Esophagus squamous epithelium (tissue), 5 donors: ENCODE results near the gene CTNNA3. TPM values are rescaled to one million over a fixed set of nuclear protein-coding genes. Genes with fewer than 3 reads are reported as not detected.

Source experiments
- DNase-seq: peaks from one replicate; lab custom pipeline; 2025; lab: John Stamatoyannopoulos, UW
- H3K27ac ChIP-seq, 4 donors: fragments of 200-600 bp; sonication (generic); one replicate each; pipeline ENCODE4 v1.5.1; 2016 to 2019; ENCODE audit warnings: mild to moderate bottlenecking in 1 of 4
- H3K27me3 ChIP-seq, 4 donors: fragments of 200-600 bp; sonication (generic); 1 replicate in 3 of 4; 2 replicates in 1 of 4; pipeline versions ENCODE4 v1.5.1 to v1.6.0; 2017 to 2021; ENCODE audit warnings: antibody characterized with exemption in 1 of 4
- H3K36me3 ChIP-seq, 3 donors: fragments of 200-600 bp; sonication (generic); one replicate each; pipeline ENCODE4 v1.5.1; 2016 to 2019
- H3K4me1 ChIP-seq, 3 donors: fragments of 200-600 bp; sonication (generic); one replicate each; pipeline ENCODE4 v1.5.1; 2017 to 2019
- H3K4me3 ChIP-seq, 4 donors: fragments of 200-600 bp; sonication (generic); 1 replicate in 3 of 4; 2 replicates in 1 of 4; pipeline ENCODE4 v1.5.1; 2016 to 2019; ENCODE audit warnings: mild to moderate bottlenecking in 2 of 4, moderate library complexity in 1 of 4
- H3K9me3 ChIP-seq, 3 donors: fragments of 200-600 bp; sonication (generic); one replicate each; pipeline ENCODE4 v1.5.1; 2016 to 2019
- CTCF ChIP-seq, 6 experiments: fragments of 450-650 bp in 4 of 6; fragments of 200-600 bp in 2 of 6; sonication (generic) in 2 of 6; IDR thresholded peaks; one replicate each; pipeline ENCODE4 v1.5.1; 2016 to 2019; ENCODE audit warnings: antibody characterized with exemption in 6 of 6, mild to moderate bottlenecking in 4 of 6, moderate library complexity in 4 of 6
- POLR2A ChIP-seq, 4 donors: fragments of 450-650 bp; IDR thresholded peaks; one replicate each; pipeline ENCODE4 v1.6.1; 2017; ENCODE audit warnings: antibody characterized with exemption in 4 of 4, mild to moderate bottlenecking in 4 of 4, moderate library complexity in 3 of 4
- WGBS, 2 donors: methylation state at CpG; one replicate each; pipeline ENCODE4 v1.1.5; 2018; 5-methylcytosine and 5-hydroxymethylcytosine counted together
- intact Hi-C: fragments of 100-400 bp; cut with DNase I; formaldehyde crosslinking; loops from one replicate; pipeline ENCODE4 v1.15.0; 2022
- total RNA-seq, 4 donors: library from RNA; depleted of rRNA; stranded (reverse); fragments of >200 nt; gene quantifications; one replicate each; pipeline ENCODE4 v1.1.0, GENCODE V29; 2016
- donor health status: DM: yes; HTN: yes; CAD: no.

The CTNNA3 gene
- total RNA-seq, 4 donors from 2014 or later, result 0.29 to 1.9 (median 0.61) TPM; not detected in 1

GRCh38 chr10:67612176-67612575 lies 83.8 kb downstream of the CTNNA3 start:
- H3K9me3 ChIP-seq, result no peaks in the 10 kb centered on the region
- intact Hi-C loops, result no loop called here
- no peak for DNase-seq
- H3K4me3 ChIP-seq, result no peak overlapping the region
- no peak for TF ChIP-seq CTCF (IDR thresholded peaks at IDR 0.05)
- no peak for TF ChIP-seq POLR2A (IDR thresholded peaks at IDR 0.05)
- H3K4me1 ChIP-seq, result no peaks in the 10 kb centered on the region
- H3K27ac ChIP-seq, result no peak overlapping the region
- H3K27me3 ChIP-seq, result no peaks in the 10 kb centered on the region
- H3K36me3 ChIP-seq, result no peaks in the 10 kb centered on the region

- Histone ChIP-seq H3K27me3 (no peaks in the 10 kb centered on the region), H3K27ac (no peak overlapping the region), H3K4me1 (no peaks in the 10 kb centered on the region), H3K9me3 (no peaks in the 10 kb centered on the region), H3K36me3 (no peaks in the 10 kb centered on the region), H3K4me3 (no peak overlapping the region)
- intact Hi-C loops, result no loop called here
- 45 to 48% methylated on average over 6 of the region's 6 CpGs for WGBS, 2 donors
- TF ChIP-seq POLR2A (IDR thresholded peaks at IDR 0.05), result no peak
- TF ChIP-seq CTCF (IDR thresholded peaks at IDR 0.05), result no peak
- no peak for DNase-seq
Observed at GRCh38 chr10:67609996-67610793, 85.8 kb downstream of the CTNNA3 start.

- 86 to 88% methylated on average over 2 of the region's 2 CpGs for WGBS, 2 donors
- Histone ChIP-seq H3K27ac (no peak overlapping the region), H3K36me3 (no peaks in the 10 kb centered on the region), H3K4me1 (no peaks in the 10 kb centered on the region), H3K4me3 (no peak overlapping the region), H3K9me3 (no peaks in the 10 kb centered on the region), H3K27me3 (no peaks in the 10 kb centered on the region)
- DNase-seq, result no peak
- no peak for TF ChIP-seq POLR2A (IDR thresholded peaks at IDR 0.05)
- TF ChIP-seq CTCF (IDR thresholded peaks at IDR 0.05), result no peak
- intact Hi-C loops, result no loop called here
Observed at GRCh38 chr10:67608001-67608400, 88.0 kb downstream of the CTNNA3 start.

GRCh38 chr10:67607472-67607871 lies 88.5 kb downstream of the CTNNA3 start:
- no peak for DNase-seq
- WGBS, 2 donors, result 25 to 30% methylated on average over 1 of the region's 1 CpG
- TF ChIP-seq CTCF (IDR thresholded peaks at IDR 0.05) (no peak), POLR2A (IDR thresholded peaks at IDR 0.05) (no peak)
- Histone ChIP-seq H3K4me1 (no peaks in the 10 kb centered on the region), H3K36me3 (no peaks in the 10 kb centered on the region), H3K27me3 (no peaks in the 10 kb centered on the region), H3K4me3 (no peak overlapping the region), H3K9me3 (no peaks in the 10 kb centered on the region), H3K27ac (no peak overlapping the region)
- intact Hi-C loops, result no loop called here

GRCh38 chr10:67606572-67606971 lies 89.4 kb downstream of the CTNNA3 start:
- no peak for DNase-seq
- no peaks in the 10 kb centered on the region for H3K4me1 ChIP-seq
- no peaks in the 10 kb centered on the region for H3K36me3 ChIP-seq
- H3K4me3 ChIP-seq, result no peak overlapping the region
- H3K9me3 ChIP-seq, result no peaks in the 10 kb centered on the region
- TF ChIP-seq CTCF (IDR thresholded peaks at IDR 0.05) (no peak), POLR2A (IDR thresholded peaks at IDR 0.05) (no peak)
- H3K27me3 ChIP-seq, result no peaks in the 10 kb centered on the region
- no peak overlapping the region for H3K27ac ChIP-seq
- WGBS, 2 donors, result 50 to 52% methylated on average over 3 of the region's 3 CpGs
- intact Hi-C loops, result no loop called here
